CD14-positive monocyte (primary cell): ENCODE data around the gene TPCN1. TPM values are rescaled to one million over a fixed set of nuclear protein-coding genes. Genes with fewer than 3 reads are reported as not detected.

Source experiments
- DNase-seq, 3 donors: peaks; one replicate each; pipeline ENCODE4 v3.0.0-alpha.2; 2011 to 2022
- H2AFZ ChIP-seq: 2 replicates; pipeline ENCODE4 v1.6.0; 2012; ENCODE audit warnings: mild to moderate bottlenecking, low read depth, low read length, inconsistent platforms; ENCODE audit not compliant: insufficient read depth, poor library complexity, severe bottlenecking
- H3K27ac ChIP-seq, 2 donors: 1 replicate in 1 of 2; 2 replicates in 1 of 2; pipeline ENCODE4 v1.5.1; 2012 to 2013; ENCODE audit warnings: low read length in 2 of 2, control low read depth in 1 of 2, inconsistent platforms in 1 of 2, low read depth in 1 of 2, mild to moderate bottlenecking in 1 of 2
- H3K27me3 ChIP-seq, 2 donors: one replicate each; pipeline versions ENCODE4 v1.6.0 to v1.6.1; 2011 to 2013; ENCODE audit warnings: low read length in 2 of 2; ENCODE audit not compliant: control insufficient read depth in 2 of 2, insufficient read depth in 2 of 2
- H3K36me3 ChIP-seq, 2 donors: replicated peaks in 1 of 2; 1 replicate in 1 of 2; 2 replicates in 1 of 2; pipeline versions ENCODE4 v1.5.1 to v1.6.1; 2012 to 2013; ENCODE audit warnings: low read length in 2 of 2, control low read depth in 1 of 2, inconsistent platforms in 1 of 2, mild to moderate bottlenecking in 1 of 2; ENCODE audit not compliant: insufficient read depth in 2 of 2, control insufficient read depth in 1 of 2
- H3K4me1 ChIP-seq, 2 donors: 1 replicate in 1 of 2; 2 replicates in 1 of 2; pipeline versions ENCODE4 v1.5.1 to v1.6.1; 2012 to 2013; ENCODE audit warnings: low read length in 2 of 2, control low read depth in 1 of 2, inconsistent platforms in 1 of 2, mild to moderate bottlenecking in 1 of 2, moderate library complexity in 1 of 2; ENCODE audit not compliant: insufficient read depth in 2 of 2, control insufficient read depth in 1 of 2
- H3K4me2 ChIP-seq: replicated peaks from 2 replicates; pipeline ENCODE3; 2012; ENCODE audit warnings: low read length, moderate library complexity, mild to moderate bottlenecking; ENCODE audit not compliant: poor library complexity, severe bottlenecking; ENCODE audit errors: extremely low read depth
- H3K4me3 ChIP-seq, 3 experiments: fragments of 200-600 bp in 1 of 3; sonication (generic) in 1 of 3; replicated peaks in 1 of 3; 1 replicate in 2 of 3; 2 replicates in 1 of 3; pipeline ENCODE4 v1.5.1; 2011 to 2013; ENCODE audit warnings: low read length in 3 of 3, mild to moderate bottlenecking in 3 of 3, control low read depth in 2 of 3, low read depth in 2 of 3, inconsistent platforms in 1 of 3, moderate library complexity in 1 of 3
- H3K79me2 ChIP-seq: 2 replicates; pipeline ENCODE4 v1.6.0; 2012; ENCODE audit warnings: mild to moderate bottlenecking, control low read depth, inconsistent platforms, low read length, moderate library complexity; ENCODE audit not compliant: insufficient read depth
- H3K9ac ChIP-seq: 2 replicates; pipeline ENCODE4 v1.6.0; 2017; ENCODE audit warnings: low read length, mild to moderate bottlenecking; ENCODE audit not compliant: insufficient read depth, poor library complexity, severe bottlenecking
- H3K9me3 ChIP-seq, 2 donors: replicated peaks in 1 of 2; 1 replicate in 1 of 2; 2 replicates in 1 of 2; pipeline versions ENCODE4 v1.5.1 to v1.6.1; 2012 to 2013; ENCODE audit warnings: low read length in 2 of 2, control low read depth in 1 of 2; ENCODE audit not compliant: control insufficient read depth in 1 of 2, insufficient read depth in 1 of 2
- H4K20me1 ChIP-seq: 2 replicates; pipeline ENCODE4 v1.6.0; 2012; ENCODE audit warnings: mild to moderate bottlenecking, low read length, control low read depth, moderate library complexity; ENCODE audit not compliant: insufficient read depth
- H3K27ac Mint-ChIP-seq, 7 donors: one replicate each; pipeline ENCODE4 v1.8.0; 2020; ENCODE audit warnings: mild to moderate bottlenecking in 7 of 7, mixed read lengths in 7 of 7, moderate library complexity in 6 of 7, inconsistent platforms in 2 of 7
- H3K27me3 Mint-ChIP-seq, 3 donors: one replicate each; pipeline ENCODE4 v1.8.0; 2021 to 2022; ENCODE audit warnings: low read depth in 3 of 3, mild to moderate bottlenecking in 3 of 3, mixed read lengths in 3 of 3, moderate library complexity in 3 of 3, inconsistent platforms in 1 of 3
- H3K36me3 Mint-ChIP-seq, 2 donors: one replicate each; pipeline ENCODE4 v1.8.0; 2020; ENCODE audit warnings: mixed read lengths in 2 of 2, inconsistent platforms in 1 of 2, mild to moderate bottlenecking in 1 of 2
- H3K4me1 Mint-ChIP-seq: one replicate; pipeline ENCODE4 v1.8.0; 2020; ENCODE audit warnings: mild to moderate bottlenecking, mixed read lengths
- H3K4me3 Mint-ChIP-seq, 2 donors: one replicate each; pipeline ENCODE4 v1.8.0; 2020; ENCODE audit warnings: mild to moderate bottlenecking in 2 of 2, mixed read lengths in 2 of 2, moderate library complexity in 1 of 2
- H3K9me3 Mint-ChIP-seq, 7 donors: one replicate each; pipeline ENCODE4 v1.8.0; 2020 to 2022; ENCODE audit warnings: mixed read lengths in 7 of 7, mild to moderate bottlenecking in 6 of 7, moderate library complexity in 6 of 7, inconsistent platforms in 2 of 7
- WGBS: methylation state at CpG from one replicate; pipeline ENCODE4 v1.1.5; 2013; ENCODE audit warnings: missing lambda C conversion rate; ENCODE audit not compliant: insufficient coverage; 5-methylcytosine and 5-hydroxymethylcytosine counted together
- intact Hi-C, 2 donors: fragments of 100-400 bp; cut with micrococcal nuclease; formaldehyde crosslinking; loops; one replicate each; pipeline versions ENCODE4 v1.15.0 to v1.15.1; 2023
- polyA plus RNA-seq, 3 donors: library from polyadenylated mRNA; depleted of rRNA in 1 of 3; unstranded in 2 of 3; stranded (reverse) in 1 of 3; fragments of 300-500 nt in 2 of 3; fragments of >200 nt in 1 of 3; fragmentation: Illumina TruSeq in 2 of 3; gene quantifications; 1 replicate in 2 of 3; 2 replicates in 1 of 3; pipeline ENCODE4 v1.2.3, GENCODE V29; 2012 to 2021
- TF ChIP-seq, protein P1 (sequence below): fragments of 200-600 bp; IDR thresholded peaks from one replicate; pipeline ENCODE4 v1.8.0; 2022; ENCODE audit warnings: antibody characterized with exemption, mild to moderate bottlenecking

TPCN1 gene
- polyA plus RNA-seq, 3 donors: 20.4 to 110 (median 34.9) TPM

DNA sequence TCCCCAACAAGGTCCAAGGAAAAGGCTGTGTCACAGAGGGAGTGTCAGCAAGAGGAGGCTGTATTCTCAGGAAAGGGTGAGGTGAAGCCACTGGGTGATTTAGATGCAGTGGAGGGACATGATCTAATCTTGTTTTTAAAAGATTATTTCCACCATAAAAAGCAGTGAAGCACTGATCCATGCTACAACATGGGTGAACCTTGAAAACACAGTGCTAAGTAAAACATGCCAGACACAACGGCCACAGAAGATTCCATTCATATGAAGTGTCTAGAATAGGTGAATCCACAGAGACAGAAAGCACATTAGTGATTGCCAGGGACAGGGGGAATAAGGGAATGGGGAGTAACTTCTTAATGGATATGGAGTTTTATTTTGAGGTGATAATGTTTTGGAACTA is 23.0 kb upstream of the TPCN1 start:
- Histone ChIP-seq H3K4me2 (no peak overlapping the region), H3K27ac (no peak overlapping the region), H3K4me3 (no peak overlapping the region), H3K36me3 (no peaks in the 10 kb centered on the region), H3K4me1 (peaks cover 49 to 50% of the 10 kb centered on the region in 2 donors), H3K9me3 (no peaks in the 10 kb centered on the region), H3K79me2 (no peaks in the 10 kb centered on the region), H3K27me3 (no peaks in the 10 kb centered on the region), H2AFZ (no peak overlapping the region), H3K9ac (no peak overlapping the region), H4K20me1 (no peaks in the 10 kb centered on the region)
- intact Hi-C loops: loop anchor here (5.0 to 10.0 kb wide), 3 partner anchors 39 to 77 kb away; no protein-coding TSS in a partner anchor
- DNase-seq: no peak
- Mint-ChIP-seq H3K27ac (peak overlapping the region in 2 of 7 donors; percentile 42 to 61), H3K4me1 (peaks cover 54% of the 10 kb centered on the region), H3K36me3 (peaks cover 4 to 6% of the 10 kb centered on the region in 2 donors), H3K9me3 (peaks cover 0 to 4% (median 0%) of the 10 kb centered on the region in 7 donors), H3K27me3 (peaks cover 0 to 1% (median 1%) of the 10 kb centered on the region in 3 donors), H3K4me3 (no peak overlapping the region)
- WGBS: no CpG with 5 or more reads among the region's 1 CpG
- TF ChIP-seq, protein P1, sequence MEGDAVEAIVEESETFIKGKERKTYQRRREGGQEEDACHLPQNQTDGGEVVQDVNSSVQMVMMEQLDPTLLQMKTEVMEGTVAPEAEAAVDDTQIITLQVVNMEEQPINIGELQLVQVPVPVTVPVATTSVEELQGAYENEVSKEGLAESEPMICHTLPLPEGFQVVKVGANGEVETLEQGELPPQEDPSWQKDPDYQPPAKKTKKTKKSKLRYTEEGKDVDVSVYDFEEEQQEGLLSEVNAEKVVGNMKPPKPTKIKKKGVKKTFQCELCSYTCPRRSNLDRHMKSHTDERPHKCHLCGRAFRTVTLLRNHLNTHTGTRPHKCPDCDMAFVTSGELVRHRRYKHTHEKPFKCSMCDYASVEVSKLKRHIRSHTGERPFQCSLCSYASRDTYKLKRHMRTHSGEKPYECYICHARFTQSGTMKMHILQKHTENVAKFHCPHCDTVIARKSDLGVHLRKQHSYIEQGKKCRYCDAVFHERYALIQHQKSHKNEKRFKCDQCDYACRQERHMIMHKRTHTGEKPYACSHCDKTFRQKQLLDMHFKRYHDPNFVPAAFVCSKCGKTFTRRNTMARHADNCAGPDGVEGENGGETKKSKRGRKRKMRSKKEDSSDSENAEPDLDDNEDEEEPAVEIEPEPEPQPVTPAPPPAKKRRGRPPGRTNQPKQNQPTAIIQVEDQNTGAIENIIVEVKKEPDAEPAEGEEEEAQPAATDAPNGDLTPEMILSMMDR: no peak

DNA sequence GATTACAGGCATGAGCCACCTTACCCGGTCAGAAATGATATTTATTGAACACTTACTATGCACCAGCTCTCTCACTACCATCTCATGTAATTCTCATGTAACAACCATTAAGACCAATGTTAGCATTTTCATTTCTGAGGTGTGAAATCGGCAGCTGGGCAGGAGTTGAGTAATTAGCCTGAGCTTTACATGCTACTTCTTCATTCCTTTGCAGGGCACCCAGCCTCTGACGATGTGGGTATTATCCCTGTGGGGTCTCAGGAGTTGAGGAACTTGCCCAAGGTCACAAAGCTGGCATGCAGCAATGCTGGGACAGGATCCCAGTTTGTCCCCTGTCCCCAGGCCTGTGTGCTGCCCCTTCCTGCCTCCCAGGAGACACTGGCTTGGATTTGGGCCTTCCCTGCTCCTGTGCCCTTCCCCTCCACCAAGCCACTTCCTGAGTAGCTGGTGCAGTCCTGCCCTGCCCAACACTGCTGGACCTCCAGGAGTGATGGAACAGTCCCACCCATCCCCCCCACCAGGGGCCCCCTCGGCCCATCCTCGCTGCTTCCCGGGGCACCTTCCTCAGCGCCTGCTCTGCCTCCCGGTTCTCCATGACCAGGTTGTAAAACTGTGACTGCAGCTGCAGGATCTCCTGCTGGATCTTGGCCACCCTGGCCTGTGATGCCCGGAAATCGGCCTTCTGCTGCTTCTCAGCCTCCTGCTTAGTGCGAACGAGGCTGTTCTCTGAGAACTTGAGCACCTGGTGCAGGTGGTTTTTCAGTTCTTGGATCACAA is 21.1 kb upstream of the TPCN1 start:
- Mint-ChIP-seq H3K36me3 (peaks cover 2 to 4% of the 10 kb centered on the region in 2 donors), H3K9me3 (peaks cover 0 to 4% (median 0%) of the 10 kb centered on the region in 7 donors), H3K4me1 (peaks cover 65% of the 10 kb centered on the region), H3K27ac (peak overlapping the region in 6 of 7 donors; percentile 50 to 86 (median 68)), H3K27me3 (peaks cover 0 to 3% (median 1%) of the 10 kb centered on the region in 3 donors), H3K4me3 (peak overlapping the region in 1 of 2 donors; percentile 11)
- 79% methylated on average over 9 of the region's 12 CpGs for WGBS
- peak; percentile 43 to 69 (median 55) for DNase-seq
- no peak overlapping the region for H3K4me3 ChIP-seq
- H3K9ac ChIP-seq: peak overlapping the region; percentile 2
- H3K79me2 ChIP-seq: no peaks in the 10 kb centered on the region
- TF ChIP-seq, protein P1: no peak
- H2AFZ ChIP-seq: no peak overlapping the region
- H3K27me3 ChIP-seq: no peaks in the 10 kb centered on the region
- H3K9me3 ChIP-seq: no peaks in the 10 kb centered on the region
- no peaks in the 10 kb centered on the region for H3K36me3 ChIP-seq
- no peaks in the 10 kb centered on the region for H4K20me1 ChIP-seq
- intact Hi-C loops: loop anchor here (5.0 to 10.0 kb wide), 2 partner anchors 37 to 225 kb away; partner anchors contain the start of gene SDSL (in 2 of the 2)
- no peak overlapping the region for H3K4me2 ChIP-seq
- peak overlapping the region in 1 of 2 donors; percentile 52 for H3K27ac ChIP-seq
- peaks cover 68 to 69% of the 10 kb centered on the region in 2 donors for H3K4me1 ChIP-seq
